HL-60 (cell line): ENCODE data around the gene ATP8A2.

Source experiments
- DNase-seq, 2 experiments: peaks; one replicate each; pipeline ENCODE4 v3.0.0-alpha.2; 2010 to 2020; ENCODE audit warnings: low read depth in 1 of 2, low spot score in 1 of 2
- H3K27ac ChIP-seq: fragments of 250-450 bp; sonication (Bioruptor Pico); replicated peaks from 2 replicates; pipeline ENCODE4 v1.5.1; 2020; ENCODE audit warnings: mild to moderate bottlenecking, moderate library complexity
- H3K27me3 ChIP-seq: fragments of 250-450 bp; sonication (Bioruptor Pico); 2 replicates; pipeline ENCODE4 v1.5.1; 2021; ENCODE audit warnings: mild to moderate bottlenecking, moderate library complexity; ENCODE audit not compliant: insufficient read depth, poor library complexity, severe bottlenecking
- H3K4me3 ChIP-seq: replicated peaks from 2 replicates; pipeline ENCODE4 v1.5.1; 2011; ENCODE audit warnings: mild to moderate bottlenecking, control low read depth, low read length; ENCODE audit not compliant: insufficient read depth
- CTCF ChIP-seq: IDR thresholded peaks from one replicate; pipeline ENCODE4 v1.5.1; 2011; ENCODE audit warnings: low read length, control low read depth, inconsistent platforms; ENCODE audit not compliant: insufficient read depth
- GABPA ChIP-seq: IDR thresholded peaks from 2 replicates; pipeline ENCODE4 v1.6.1; 2012; ENCODE audit warnings: low read depth
- POLR2AphosphoS5 ChIP-seq: IDR thresholded peaks from 2 replicates; pipeline ENCODE4 v1.6.1; 2012; ENCODE audit warnings: low read depth
- REST ChIP-seq: IDR thresholded peaks from 2 replicates; pipeline ENCODE4 v1.6.1; 2012; ENCODE audit warnings: low read depth; ENCODE audit not compliant: insufficient replicate concordance
- SPI1 ChIP-seq: IDR thresholded peaks from 2 replicates; pipeline ENCODE4 v1.6.1; 2012; ENCODE audit warnings: low read depth, mild to moderate bottlenecking, borderline replicate concordance

ATP8A2 gene

GRCh38 chr13:25847635-25848626, 476.2 kb downstream of the ATP8A2 start:
- DNase-seq = peak; percentile 43 to 65
- Histone ChIP-seq H3K27ac (no peak overlapping the region), H3K27me3 (no peaks in the 10 kb centered on the region), H3K4me3 (no peak overlapping the region)
- no peak for TF ChIP-seq CTCF
- TF ChIP-seq POLR2AphosphoS5 = no peak
- TF ChIP-seq GABPA = no peak
- no peak for TF ChIP-seq REST
- no peak for TF ChIP-seq SPI1

- Histone ChIP-seq H3K27me3 (no peaks in the 10 kb centered on the region), H3K4me3 (no peak overlapping the region), H3K27ac (no peak overlapping the region)
- no peak for DNase-seq
- TF ChIP-seq SPI1 (no peak), POLR2AphosphoS5 (no peak), CTCF (no peak), GABPA (no peak), REST (no peak)
Observed at GRCh38 chr13:25848812-25849745, 477.3 kb downstream of the ATP8A2 start.

GRCh38 chr13:25857830-25858229, 486.1 kb downstream of the ATP8A2 start:
- no peak for TF ChIP-seq REST
- peak; percentile 13; the same call in 1 of the 2 replicates for TF ChIP-seq SPI1
- no peak for DNase-seq
- H3K27ac ChIP-seq = no peak overlapping the region

More at GRCh38 chr13:25857830-25858229, 486.1 kb downstream of the ATP8A2 start:
- H3K4me3 ChIP-seq = no peak overlapping the region
- H3K27me3 ChIP-seq = no peaks in the 10 kb centered on the region
